Epithelial cell of prostate (primary cell): ENCODE measurements around the gene TBC1D22A.

ENCODE experiments used
- DNase-seq: peaks from one replicate; pipeline ENCODE4 v3.0.0-alpha.2; 2011; ENCODE audit warnings: low read depth, low spot score
- H3K27ac ChIP-seq: fragments of 450-650 bp; 2 replicates; pipeline ENCODE4 v1.5.1; 2017; ENCODE audit warnings: mild to moderate bottlenecking

Gene TBC1D22A

DNA sequence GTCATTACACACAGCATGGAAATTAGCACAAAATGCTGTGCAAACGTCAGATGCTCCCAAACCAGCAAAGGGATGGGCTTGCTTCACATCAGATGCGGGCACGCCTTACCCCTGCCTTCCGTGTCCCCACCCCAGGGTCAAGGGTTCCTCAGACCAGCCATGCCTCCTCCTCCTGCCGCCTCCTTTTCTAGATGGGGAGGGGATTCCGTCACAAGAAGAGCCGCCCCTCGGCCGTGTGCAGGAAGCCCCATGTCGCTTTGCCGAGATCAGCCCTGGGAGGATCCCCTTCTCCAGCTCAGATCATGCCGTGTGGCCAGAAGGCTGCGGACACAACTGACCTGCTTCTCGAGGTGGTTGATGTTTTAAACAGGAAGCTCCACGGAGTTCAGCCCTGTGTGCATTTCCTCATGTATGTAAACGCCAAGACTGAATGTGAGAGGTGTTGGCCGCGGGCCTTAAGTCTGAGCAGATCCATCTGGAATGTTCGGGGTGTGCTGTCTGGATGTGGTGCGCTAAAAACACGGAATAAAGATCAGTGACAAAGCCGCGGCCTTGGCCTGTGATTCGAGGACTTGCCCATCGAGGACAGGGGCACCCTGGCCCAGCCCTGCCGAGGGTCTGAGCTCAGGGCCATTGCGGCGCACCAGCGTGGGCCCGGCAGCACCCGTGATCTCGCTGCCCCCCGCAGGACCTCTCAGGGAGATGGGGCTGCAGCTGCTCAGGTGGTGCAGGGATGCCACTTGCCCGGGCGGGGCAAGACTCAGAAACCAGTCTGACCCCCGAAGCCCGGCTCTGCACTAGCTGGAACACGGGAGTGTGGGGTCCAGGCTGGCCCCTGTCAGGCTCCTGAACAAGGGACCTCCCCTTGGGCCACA lies 412.9 kb downstream of the TBC1D22A start:
- no peak overlapping the region for H3K27ac ChIP-seq
- no peak for DNase-seq

DNA sequence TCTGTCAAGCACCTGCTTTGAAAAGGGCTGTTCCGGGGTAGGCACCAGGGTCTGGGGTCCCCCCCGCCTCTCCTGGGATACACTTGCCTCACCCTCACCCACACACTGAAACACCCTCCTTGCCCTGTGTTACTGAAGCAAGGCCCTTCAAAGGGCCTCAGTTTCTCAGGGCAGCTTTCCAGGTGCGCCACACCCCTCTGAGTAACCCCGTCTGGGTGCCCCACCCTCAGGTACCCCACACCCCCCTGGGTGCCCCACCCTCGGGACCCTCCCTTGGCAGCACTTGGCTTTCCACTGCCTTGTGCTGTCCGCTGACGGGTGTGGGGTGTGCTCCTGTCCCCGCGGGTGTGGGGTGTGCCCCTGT lies 413.6 kb downstream of the TBC1D22A start:
- no peak for DNase-seq
- H3K27ac ChIP-seq: no peak overlapping the region

DNA sequence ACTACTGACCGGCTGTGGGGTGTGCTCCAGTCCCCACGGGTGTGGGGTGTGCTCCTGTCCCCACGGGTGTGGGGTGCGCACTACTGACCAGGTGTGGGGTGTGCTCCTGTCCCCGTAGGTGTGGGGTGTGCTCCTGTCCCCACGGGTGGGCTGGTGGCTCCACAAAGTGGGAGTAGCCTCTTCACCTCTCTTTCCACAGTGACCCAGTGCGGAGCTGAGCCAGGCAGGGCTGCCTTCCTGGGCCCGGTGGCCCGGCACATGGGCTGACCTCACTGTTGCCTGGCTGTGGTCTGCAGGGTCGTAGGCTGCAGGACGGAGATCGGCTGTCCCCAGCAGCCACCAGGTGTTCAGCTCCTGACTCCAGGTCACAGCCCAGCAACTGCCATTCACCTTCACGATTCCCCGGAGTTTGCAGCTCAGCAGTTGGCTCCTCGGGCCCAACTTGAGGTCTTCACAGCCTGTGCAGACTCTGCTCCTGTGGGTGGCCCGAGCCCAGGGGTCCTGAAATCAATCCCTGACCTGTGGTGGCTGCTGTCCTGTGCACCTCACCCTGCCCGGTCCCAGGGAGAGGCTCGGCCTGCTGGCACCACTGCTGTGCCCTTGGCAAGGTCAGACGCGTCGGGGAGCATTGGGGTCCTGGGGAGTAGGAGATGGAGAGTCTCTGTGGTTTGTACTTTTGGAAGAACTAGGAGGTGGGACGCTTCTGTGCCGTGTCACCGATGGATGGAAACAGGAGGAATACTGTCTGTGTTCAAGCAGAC lies 414.3 kb downstream of the TBC1D22A start:
- H3K27ac ChIP-seq: no peak overlapping the region

DNA sequence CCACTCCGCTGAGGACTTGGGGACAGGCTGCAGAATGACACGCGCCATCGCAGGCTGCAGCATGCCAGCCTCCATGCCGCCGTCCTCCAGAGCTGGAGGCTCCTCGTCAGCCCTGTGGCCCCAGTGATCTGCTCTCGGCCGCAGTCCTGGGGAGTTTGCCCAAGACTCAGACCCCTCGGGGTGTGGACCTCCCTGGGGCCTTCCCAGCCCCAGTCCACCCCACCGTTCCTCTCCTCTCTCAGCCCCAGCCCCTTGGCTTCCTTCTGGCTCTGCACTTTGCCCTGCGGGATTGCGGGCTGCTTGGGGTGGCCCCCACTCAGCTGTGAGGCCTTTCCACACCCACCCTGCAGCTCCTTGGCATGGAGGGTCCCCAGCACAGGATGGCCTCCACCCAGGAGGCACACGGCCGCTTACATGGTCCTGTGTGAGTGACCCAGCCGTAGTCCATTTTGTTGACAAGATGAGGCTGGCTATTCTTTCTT lies 414.9 kb downstream of the TBC1D22A start:
- H3K27ac ChIP-seq: no peak overlapping the region
- no peak for DNase-seq

More for the DNA sequence above, 414.3 kb downstream of the TBC1D22A start:
- no peak for DNase-seq

DNA sequence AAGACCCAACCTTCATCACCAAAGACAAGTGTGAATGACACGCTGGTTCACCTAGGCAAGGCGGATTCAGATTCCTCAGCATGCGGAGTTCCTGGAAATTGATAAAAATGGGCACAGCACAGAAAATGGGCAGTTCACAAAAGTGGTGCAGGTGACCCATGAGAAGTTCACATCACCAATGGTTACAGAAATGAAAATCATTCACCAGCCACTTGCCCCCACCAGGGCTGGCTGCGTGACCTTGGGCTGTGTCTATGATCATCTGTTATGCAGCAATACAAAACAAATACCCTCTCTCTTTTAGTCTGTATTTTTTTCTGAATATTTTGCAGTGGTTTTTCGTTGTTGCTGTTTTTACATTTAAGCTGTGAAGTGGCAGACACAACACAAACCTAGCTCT lies 415.9 kb downstream of the TBC1D22A start:
- no peak overlapping the region for H3K27ac ChIP-seq
- no peak for DNase-seq

DNA sequence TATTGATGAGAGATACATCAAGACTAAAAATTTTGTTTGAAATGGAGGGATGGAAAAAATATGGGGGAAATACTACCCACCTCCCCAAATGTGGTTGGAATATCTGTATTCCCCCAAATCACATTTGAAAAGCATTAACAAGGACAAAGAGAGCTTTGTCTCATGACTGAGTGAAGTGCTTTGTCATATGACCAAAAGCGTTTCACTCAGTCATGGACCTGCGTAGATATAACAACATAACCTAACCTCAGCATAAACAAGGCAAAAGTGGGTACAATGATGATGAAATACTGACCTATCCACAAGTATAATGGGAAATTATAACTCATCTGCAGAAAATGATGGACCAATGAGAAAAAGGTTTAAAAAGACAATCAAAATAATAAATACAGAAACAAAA lies 418.3 kb downstream of the TBC1D22A start:
- DNase-seq: no peak
- H3K27ac ChIP-seq: no peak overlapping the region

DNA sequence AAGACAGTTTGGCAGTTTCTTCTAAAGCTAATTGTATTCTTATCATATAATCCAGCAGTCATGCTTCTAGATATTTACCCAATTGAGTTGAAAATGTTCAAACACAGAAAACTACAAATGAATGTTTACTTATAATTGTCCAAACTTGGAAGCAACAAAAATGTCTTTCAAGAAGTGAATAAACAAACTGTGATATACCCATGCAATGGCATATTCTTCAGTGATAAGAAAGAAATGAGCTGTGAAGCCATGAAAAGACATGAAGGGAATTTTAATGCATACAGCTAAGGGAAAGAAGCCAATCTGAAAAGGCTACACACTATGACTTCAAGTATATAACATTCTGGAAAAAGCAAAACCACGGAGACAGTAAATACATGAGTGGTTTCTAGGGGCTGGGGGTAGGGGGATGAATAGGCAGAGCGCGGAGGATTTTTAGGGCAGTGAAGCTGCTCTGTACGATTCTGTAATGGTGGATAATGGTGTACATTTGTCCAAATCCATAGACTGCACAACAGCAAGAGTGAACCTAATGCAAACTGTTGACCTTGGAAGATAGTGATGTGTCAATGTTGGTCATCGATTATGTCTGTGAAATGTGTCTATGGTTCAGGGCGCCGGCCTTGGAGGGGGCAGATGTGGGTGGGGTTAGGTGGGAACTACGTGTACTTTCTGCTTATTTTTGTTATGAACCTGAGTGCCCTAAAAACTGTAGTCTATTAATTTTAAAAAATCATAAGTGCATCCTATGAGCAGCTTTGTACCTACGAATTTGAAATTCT lies 424.9 kb downstream of the TBC1D22A start:
- H3K27ac ChIP-seq: no peak overlapping the region
- DNase-seq: no peak

DNA sequence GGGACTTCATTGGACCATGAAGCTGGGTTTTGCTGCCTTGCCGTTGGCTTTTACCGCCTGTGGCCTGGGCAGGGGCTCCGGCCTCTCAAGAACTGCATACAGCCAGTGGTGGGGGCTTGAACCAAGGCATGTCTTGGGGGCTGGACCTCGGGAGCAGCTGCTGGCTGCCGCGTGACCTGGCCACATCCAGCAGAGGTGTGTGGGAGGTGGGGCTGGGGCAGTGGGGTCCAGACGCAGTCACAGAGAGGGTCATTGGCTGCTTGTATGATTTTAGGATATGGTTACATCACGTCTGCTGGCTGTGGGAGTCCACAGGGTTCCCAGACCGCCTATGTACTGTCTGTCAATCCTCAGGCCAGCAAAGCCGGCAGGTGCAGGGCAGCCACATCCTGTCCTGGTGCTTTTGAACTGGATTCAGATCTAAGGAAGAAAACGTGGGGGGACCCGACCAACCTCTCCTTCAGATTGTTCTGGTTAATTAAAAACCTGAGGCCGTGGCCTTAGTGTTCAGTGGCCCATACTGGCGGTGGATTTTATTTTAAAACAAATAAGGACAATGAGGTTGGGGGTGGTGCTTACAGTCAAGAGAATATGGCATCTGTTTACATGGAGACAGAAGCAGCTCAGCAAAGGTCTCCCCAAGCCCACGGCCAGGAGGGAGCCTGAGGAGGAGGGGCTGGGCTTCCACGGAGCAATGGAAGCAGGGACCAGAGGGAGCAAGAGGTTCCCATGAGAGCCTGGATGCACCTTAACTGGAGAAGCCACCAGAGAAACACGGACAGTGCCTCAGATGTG lies 426.0 kb downstream of the TBC1D22A start:
- H3K27ac ChIP-seq: no peak overlapping the region
- no peak for DNase-seq

DNA sequence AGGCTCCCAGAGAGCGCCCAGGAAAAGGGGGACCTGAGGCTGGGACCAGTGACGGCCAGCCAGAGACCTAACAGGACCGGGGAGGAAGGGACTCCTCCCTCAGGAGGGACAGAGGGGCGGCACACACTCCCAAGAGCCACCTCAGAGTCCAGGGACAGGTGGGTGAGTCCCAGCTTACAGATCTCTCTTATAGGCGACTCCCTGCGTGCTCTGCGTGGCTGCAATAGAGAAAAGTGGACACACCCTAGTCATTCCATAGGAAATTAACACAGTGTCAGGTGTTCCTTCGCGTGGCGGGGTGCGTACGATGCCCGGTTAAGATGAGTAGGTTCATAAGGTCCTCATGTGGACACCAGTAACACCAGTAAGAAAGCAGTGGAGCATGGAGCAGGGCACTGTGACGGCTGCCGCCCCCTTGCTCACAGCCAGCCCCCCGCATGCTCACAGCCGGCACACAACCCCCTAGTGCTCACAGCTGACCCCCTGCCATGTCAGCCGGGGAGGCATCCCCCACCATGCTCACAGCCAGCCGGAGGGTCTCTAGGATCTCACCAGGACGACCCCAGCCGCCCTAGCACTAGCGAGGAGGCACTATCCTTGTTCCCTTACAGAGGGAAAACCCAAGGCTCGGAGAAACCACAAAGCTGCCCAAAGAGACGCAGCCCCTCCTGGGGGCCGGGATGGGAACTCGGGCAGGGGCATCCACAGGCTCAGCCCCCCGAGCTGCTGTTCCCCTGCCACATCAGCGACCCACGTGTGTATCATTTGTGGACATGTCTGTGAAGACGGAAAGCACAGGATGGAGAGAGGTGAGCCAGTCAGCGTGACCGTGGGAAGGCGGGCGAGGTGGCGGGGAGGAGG lies 426.8 kb downstream of the TBC1D22A start:
- no peak for DNase-seq
- no peak overlapping the region for H3K27ac ChIP-seq

DNA sequence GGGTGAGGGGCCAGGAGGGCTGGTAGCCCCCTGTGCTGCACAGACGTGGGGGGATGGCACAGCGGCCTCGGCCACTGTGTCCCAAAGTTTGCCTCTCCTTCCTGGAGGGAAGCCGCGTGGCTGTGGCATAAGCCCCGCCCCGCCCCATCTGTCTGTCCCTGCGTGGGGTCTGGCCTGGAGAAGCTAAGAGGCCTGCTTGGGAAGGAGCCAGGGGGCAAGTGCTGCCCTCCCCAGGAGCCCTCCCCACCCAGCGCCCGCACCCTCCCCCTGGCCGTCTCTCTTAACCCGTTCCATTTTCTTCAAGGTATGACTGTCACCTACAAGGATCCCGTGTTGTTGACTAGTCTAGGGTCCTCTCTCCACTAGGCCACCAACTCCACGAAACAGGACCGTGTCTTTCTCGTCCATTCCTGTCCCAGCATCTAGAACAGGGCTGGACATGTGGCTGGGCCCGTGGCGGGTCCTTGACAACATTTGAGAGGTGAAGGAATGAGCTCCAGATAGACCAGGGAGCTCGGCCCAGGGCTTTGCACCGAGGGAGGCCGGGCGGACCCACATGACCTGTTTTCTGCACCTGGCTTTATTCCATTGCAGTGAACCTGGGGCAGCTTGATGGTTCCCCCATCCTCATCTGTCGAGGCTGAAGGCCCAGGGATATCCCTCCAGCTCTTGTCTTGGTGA lies 428.0 kb downstream of the TBC1D22A start:
- no peak for DNase-seq
- no peak overlapping the region for H3K27ac ChIP-seq

DNA sequence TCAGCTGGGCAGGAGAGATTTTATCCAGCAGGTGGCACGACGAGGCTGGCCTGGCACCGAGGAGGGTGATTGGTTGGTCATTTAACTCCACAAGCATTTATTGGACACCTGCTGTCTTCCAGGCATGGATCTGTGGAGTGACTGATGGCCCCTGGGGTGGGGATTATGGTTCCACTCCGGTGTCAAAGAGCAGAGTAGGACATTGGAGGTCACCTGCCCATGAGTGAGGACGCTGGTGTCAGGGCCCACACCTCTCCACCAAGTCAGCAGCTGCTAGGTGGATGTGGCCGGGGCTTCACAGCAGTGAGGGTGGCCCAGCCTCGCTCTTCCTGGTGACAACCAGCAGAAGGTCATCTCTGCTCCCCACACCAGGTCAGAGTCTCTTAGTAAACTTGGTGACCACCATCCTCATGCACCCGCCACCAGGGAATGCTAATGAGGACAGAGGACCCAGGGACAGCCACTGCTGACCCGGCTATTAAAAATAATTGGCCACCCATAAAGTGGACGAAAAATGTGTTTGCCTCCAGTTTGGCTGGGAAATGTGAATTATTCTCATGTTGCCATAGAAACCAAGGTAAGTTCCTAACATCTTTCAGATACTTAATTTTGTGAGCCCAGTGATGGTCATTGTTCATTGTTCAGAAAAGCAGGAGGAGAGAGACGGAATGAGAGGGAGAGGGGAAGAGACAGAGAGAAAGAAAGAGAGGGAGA lies 428.7 kb downstream of the TBC1D22A start:
- no peak for DNase-seq
- no peak overlapping the region for H3K27ac ChIP-seq

DNA sequence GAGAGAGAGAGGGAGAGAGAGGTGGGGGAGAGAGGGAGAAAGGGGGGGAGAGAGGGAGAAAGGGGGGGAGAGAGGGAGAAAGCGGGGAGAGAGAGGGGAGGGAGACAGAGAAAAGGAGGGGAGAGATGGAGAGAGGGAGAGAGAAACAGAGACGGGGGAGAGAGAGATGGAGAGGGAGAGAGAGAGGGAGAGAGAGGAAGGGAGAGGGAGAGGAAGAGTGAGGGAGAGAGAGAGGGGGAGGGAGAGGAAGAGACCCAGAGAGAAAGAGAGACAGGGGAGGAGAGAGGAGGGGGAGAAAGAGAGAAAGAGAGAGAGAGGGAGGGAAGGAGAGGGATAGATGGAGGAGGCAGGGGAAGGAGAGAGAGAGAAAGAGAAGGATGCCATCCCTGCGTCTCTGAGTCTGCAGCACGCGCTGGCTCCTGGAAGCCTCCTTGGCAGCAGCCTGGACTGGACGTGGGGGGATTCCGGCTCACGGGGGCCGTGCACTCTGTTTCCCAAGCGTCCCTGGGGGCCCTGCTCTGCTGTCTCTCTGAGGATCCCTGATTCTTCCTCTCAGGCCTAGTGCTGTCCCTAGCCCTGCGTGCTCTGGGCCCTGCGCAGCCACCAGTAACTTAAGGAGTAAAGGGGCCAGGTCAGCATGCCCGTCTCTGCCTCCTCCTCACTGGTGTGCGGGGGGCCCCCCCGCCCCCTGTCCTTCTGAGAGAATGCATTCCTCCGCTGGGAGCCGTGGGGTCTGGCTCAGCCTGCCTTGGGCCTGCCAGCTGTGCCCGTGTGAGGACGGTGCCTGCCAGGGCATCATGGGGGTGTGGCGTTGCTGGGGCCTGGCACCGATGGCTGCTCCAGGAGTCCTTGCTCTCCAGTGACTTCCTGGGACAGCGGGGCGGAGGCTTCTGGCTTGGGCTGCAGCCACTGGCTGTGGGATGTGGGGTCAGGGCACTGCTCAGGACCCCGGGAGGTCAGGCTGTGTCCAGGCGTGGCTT lies 429.5 kb downstream of the TBC1D22A start:
- DNase-seq: no peak
- H3K27ac ChIP-seq: no peak overlapping the region

DNA sequence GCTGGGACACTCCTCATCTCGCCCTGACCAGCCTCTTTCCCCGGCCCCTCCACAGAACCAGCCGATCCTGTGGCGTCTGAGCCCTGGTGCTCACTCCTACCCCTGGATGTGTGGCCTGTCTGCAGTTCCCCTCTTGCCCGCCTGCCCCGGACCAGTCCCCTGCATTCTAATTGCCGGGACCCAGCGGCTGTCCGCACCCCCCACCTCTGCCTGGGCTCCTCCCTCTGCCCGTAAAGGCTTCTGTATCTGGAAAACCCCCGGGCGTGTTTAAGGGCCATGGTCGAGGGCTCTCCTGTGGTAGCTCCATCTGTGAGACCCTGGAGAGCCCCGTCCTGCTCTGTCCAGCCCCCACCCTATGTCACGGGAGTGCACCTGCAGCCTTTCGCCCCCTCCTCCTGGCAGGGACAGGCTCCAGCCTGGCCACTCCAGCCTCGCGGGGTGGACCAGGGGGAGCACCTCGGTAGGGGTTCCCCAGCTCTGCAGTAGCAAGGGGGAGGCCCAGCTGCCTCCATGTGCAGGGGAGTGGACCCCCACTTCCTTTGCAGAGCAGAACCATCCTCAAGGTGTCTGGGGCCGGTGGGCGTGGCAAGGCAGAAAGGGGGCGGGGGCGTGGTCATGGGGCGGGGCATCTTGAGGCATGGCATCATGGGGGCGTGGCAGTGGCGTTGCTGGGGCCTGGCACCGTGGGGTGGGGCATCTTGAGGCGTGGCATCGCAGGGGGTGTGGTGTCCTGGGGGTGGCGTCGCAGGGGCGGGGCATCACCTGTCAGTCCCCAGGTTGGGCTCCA lies 430.4 kb downstream of the TBC1D22A start:
- DNase-seq: no peak
- no peak overlapping the region for H3K27ac ChIP-seq

DNA sequence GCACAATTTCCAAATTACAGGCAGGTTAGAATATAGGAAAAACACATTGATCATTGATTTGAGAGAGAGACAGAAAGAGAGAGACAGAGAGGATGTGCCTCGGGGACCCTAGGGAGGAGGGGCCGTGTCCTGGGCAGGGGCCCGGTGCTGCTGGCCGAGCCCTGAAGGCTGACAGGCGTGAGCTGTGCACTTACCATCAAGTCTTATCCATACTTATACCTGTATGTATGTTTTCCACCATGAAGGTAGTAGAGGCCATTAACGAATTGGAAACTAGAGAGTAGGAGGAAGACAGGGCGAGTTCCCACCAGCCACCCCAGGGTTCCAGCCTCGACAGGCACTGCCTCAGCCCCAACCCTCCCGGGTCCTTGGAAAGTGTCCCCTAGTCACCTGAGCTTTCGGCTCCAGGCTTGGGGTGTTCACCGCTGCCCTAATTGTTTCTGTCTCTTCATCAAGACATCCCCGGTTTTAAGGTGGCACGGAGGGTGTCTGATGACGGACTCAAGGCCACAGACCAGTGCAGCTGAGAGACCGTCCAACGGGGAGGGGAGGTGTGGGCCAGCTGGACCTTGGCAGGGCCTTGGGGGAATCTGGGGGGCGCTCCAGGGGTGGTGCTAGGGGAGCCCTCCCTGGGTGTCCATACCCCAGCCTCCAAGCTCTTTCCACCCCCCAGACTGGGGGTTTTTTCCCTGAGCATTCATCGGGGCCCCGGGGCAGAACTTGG lies 431.3 kb downstream of the TBC1D22A start:
- H3K27ac ChIP-seq: no peak overlapping the region
- no peak for DNase-seq

DNA sequence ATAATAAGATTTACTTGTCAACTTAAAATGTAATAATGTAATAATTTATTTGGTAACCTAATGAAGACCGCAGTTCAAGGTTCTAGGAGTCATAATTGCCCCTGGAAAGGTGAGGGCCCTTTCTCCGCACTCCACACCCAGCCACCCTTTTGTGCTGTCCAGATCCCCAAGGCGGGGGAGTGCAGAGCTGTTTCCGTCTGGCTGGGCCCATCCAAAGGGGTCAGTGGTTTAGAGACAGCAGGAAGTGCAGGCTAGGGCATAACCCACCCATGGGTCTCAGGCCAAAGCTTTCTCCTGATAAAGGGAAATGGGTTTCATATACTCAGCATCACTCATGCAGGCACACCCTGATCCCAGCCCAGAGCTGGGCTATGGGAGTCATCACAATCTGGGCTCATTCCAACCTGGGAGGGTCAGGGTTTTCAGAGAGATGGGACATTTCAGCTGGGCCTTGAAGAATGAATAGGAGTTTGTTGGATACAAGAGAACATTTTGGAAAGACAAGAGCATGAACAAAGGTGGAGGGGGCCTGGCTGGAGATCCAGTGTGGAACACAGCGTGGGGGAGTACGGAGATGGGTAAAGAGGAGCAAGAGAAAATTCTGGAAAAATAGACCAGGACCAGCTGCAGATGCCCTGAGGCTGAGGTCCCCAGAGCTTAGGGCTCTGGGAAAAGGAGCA lies 432.2 kb downstream of the TBC1D22A start:
- DNase-seq: no peak
- no peak overlapping the region for H3K27ac ChIP-seq
